ENCODE measurements around the gene FAM120B. TPM values are rescaled to one million over a fixed set of nuclear protein-coding genes. Genes with fewer than 3 reads are reported as not detected.
A peak's percentile ranks its signal among the peaks of the same experiment; 100 is the strongest.

FAM120B gene
- total RNA-seq, 1 experiment from 2014 or later: 16.7 TPM

DNA sequence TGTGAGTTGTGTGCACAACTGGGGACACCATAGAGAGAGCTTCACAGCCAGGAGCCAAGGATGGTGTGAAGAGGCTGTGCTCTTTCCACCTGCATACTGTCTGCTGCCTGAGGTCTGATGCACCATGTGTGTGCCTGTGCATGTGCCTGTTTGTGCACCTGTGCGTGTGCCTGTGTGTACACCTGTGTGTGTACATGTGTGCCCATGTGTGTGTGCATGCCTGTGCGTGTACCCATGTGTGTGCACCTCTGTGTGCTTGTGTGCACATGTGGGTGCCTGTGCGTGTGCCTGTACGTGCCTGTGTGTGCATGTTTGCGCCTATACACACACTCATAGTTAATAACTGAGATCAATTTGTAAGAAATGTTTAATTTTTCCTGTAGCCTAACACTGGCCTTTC lies 51.3 kb downstream of the FAM120B start:
- Histone ChIP-seq H3K27me3 (ENCODE audit: insufficient read depth, low read length) (no peaks in the 10 kb centered on the region), H3K4me2 (ENCODE audit: insufficient read depth, insufficient read length, low read length) (no peak overlapping the region), H2BK5ac (ENCODE audit: insufficient read length, low read length) (no peak overlapping the region), H3K23me2 (ENCODE audit: insufficient read length, low read depth, low read length, poor library complexity, severe bottlenecking) (no peaks in the 10 kb centered on the region), H2AFZ (ENCODE audit: low read length) (no peak overlapping the region), H2AK5ac (ENCODE audit: insufficient read length, low read length) (no peak overlapping the region), H3K14ac (ENCODE audit: insufficient read depth, low read length) (no peak overlapping the region), H2BK15ac (ENCODE audit: low read depth, low read length) (no peak overlapping the region), H2BK120ac (ENCODE audit: low read depth, low read length, poor library complexity, severe bottlenecking) (no peak overlapping the region), H3K79me2 (ENCODE audit: insufficient read depth, low read length) (no peaks in the 10 kb centered on the region), H2BK20ac (ENCODE audit: low read depth, low read length, poor library complexity, severe bottlenecking) (no peak overlapping the region), H4K20me1 (ENCODE audit: control insufficient read depth, insufficient read depth, insufficient read length) (no peaks in the 10 kb centered on the region), H3T11ph (ENCODE audit: low read length) (no peak overlapping the region), H3K23ac (ENCODE audit: insufficient read length, low read depth, low read length) (no peak overlapping the region), H3K79me1 (ENCODE audit: insufficient read depth, low read depth, low read length, poor library complexity, severe bottlenecking) (no peaks in the 10 kb centered on the region), H3K9me3 (ENCODE audit: control insufficient read depth, low read depth, low read length) (no peaks in the 10 kb centered on the region), H3K18ac (ENCODE audit: insufficient read length, low read depth, low read length) (no peak overlapping the region), H3K9ac (ENCODE audit: extremely low read depth, insufficient read length, low read length) (no peak overlapping the region), H4K5ac (ENCODE audit: insufficient read length, low read depth, low read length) (no peak overlapping the region), H3K27ac (ENCODE audit: insufficient read length, low read depth, low read length) (no peak overlapping the region), H3K56ac (ENCODE audit: insufficient read length, low read depth, low read length) (no peak overlapping the region), H3K4ac (ENCODE audit: low read depth, low read length) (no peak overlapping the region), H3K4me1 (ENCODE audit: insufficient read depth, low read length) (no peaks in the 10 kb centered on the region), H4K91ac (ENCODE audit: insufficient read length, low read depth, low read length) (no peak overlapping the region), H4K8ac (replicated peaks; ENCODE audit: insufficient read length, low read depth, low read length) (no peak overlapping the region), H2BK12ac (ENCODE audit: insufficient read length, low read depth, low read length) (no peak overlapping the region)
- no peak for DNase-seq
- H3K4me3 Mint-ChIP-seq: no peak overlapping the region
- peaks cover 2 to 3% of the 10 kb centered on the region in 2 experiments; a peak in 2 of 4 replicates for H3K4me1 Mint-ChIP-seq
- H3K9me3 Mint-ChIP-seq: peaks cover 18 to 22% of the 10 kb centered on the region in 2 experiments
- H3K27ac Mint-ChIP-seq: peak overlapping the region in 1 of 3 experiments; percentile 70; a peak in 3 of 7 replicates
- H3K27me3 Mint-ChIP-seq (ENCODE audit: low read depth): no peaks in the 10 kb centered on the region
- TF ChIP-seq, protein P1, sequence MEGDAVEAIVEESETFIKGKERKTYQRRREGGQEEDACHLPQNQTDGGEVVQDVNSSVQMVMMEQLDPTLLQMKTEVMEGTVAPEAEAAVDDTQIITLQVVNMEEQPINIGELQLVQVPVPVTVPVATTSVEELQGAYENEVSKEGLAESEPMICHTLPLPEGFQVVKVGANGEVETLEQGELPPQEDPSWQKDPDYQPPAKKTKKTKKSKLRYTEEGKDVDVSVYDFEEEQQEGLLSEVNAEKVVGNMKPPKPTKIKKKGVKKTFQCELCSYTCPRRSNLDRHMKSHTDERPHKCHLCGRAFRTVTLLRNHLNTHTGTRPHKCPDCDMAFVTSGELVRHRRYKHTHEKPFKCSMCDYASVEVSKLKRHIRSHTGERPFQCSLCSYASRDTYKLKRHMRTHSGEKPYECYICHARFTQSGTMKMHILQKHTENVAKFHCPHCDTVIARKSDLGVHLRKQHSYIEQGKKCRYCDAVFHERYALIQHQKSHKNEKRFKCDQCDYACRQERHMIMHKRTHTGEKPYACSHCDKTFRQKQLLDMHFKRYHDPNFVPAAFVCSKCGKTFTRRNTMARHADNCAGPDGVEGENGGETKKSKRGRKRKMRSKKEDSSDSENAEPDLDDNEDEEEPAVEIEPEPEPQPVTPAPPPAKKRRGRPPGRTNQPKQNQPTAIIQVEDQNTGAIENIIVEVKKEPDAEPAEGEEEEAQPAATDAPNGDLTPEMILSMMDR (conservative IDR thresholded peaks at IDR 0.05): no peak
- WGBS (ENCODE audit: extremely low coverage, insufficient read length, low lambda C conversion rate): no CpG with 5 or more reads among the region's 5 CpGs
- peaks cover 3 to 19% (median 16%) of the 10 kb centered on the region in 3 experiments for H3K36me3 Mint-ChIP-seq (ENCODE audit: insufficient read depth in 1 of 3, low read depth in 3 of 3)

Data from H9 (cell line).